Dedifferentiated amniotic fluid mesenchymal stem cell (primary cell): Measurements from ENCODE around the gene HIBADH.

Experiments
- DNase-seq: peaks from one replicate; pipeline ENCODE4 v3.0.0-alpha.2; 2016; ENCODE audit errors: extremely low spot score

Gene HIBADH

DNA sequence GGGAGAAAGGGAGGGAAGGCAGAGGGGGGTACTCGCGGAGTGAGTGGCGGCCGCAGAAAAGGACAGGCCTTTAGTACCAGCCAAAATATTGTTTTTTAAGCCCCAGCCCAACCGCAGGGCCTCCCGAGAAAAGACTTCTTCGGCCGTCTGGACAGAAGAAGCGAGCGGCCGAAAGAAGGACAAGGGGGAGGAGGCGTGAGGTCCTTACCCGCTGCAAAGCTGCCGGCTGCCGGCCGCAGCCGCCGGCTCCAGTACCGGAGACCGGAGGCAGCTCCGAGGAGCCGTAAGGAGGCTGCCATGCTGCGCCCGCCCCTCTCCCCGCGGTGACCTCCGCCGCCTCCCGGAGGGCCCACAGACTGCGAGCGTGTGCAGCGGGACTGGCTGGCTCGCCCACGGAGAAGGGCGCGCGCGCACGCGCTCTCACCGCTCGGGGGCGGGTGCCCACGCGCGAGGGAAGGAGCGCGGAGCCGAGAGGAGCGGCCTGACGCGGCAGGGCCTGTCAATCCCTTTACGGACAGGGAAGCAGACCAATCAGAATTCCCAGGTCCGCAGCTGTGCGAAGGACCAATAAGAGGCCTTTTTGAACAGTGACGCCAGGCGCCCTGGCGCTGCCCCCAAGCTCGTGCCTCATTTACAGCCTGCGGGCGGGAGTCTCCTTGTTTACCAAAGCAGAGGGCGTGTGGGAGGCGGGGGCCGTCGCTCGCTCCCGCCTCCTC lies at the start of gene HIBADH:
Gene HIBADH, minus strand, starts transcription at position 394 of the 716 bp plus-strand sequence. Its CDS starts 95 bp downstream, at position 299.
- DNase-seq, result peak; percentile 99

DNA sequence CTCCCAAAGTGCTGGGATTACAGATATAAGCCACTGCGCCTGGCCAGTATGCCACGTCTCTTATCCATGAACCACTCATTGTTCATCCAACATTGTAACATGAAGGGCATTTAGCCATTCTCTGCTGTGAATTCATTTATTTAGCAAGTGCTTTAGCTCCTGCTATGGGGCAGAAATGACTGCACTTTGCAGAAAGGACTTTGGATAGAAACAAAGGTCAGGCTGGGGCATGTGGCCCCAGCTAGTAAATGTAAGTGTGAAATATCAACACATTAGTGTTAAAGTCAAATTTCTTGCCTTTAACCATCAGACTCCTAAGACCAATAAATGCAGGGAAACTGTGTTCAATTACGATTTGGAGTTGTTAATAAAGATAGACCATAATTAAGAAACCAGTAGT lies 49.5 kb upstream of the HIBADH start:
- DNase-seq, result no peak

DNA sequence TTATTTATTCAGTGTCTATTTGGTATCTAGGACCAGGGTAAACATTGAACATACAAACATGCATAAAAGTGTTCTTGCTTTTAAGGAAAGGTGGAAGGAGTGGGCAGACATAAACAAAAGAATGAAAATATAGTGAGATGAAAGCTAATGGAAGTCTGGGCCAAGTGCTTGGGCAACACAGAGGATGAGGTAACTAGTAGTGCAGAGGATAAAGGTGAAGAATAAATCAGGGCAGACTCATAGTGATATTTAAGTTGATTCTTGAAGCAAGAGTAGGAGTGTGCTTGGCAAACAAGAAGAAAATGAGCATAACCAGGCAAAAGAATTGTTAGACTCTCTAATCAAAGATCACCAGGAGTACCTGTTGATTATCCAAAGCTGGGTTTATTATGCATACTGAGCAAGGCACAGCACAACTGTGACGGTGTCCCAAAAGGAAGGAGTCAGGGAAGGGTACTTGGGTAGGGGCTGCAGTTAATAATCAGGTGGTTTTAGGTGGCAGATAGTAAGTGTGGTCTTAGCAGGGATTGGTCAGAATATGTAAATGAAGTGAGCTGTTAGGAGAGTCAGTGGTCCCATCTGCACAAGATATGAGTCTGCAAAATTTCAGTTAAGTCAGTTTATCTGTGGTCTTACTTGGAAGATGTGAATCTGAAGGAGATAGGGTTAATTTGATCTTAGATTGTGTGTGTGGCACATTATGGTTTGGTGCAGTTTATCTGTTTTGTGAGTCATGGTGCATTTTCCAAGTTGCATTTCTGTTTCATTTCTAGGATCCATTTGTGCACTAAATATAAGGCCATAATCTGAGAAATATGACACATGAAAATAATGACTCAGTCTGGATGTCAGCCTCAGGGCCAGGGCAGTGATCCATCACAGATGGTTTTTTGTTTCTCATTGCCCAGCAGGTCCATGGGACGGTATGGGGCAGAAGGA lies 46.7 kb upstream of the HIBADH start:
- DNase-seq, result peak; percentile 73

DNA sequence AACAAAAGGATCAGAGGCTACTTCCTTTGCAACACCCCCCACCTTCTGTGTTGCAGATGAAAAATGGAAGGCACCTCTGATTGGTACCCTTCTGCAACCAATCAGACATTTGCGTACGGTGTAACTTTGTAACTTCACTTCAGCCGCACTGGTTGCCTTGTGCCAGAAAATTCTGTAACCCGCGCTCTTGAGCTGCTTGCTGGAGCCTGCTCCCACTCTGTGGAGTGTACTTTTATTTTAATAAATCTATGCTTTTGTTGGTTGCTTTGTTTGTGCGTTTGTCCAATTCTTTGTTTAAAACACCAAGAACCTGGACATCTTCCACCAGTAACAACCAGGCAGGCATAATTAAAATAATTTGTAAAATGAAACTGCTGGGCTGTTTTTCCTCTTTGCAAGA lies 45.8 kb upstream of the HIBADH start:
- no peak for DNase-seq

DNA sequence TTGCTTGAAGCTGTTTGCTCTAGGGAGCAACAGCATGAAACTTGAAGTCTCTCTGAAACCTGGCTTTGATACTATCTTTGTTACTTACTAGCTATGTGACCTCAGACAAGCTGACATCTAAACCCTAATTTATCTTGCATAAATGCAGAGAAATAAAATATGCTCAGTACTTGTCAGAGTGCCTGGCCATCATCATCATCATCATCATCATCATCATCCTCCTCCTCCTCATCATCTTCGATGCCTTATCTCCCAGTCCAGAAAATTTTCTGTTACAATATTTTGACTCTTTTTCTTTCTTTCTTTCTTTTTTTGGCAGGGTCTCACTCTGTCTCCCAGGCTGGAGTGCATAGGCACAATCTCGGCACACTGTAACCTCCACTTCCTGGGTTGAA lies 42.5 kb upstream of the HIBADH start:
- DNase-seq, result no peak

DNA sequence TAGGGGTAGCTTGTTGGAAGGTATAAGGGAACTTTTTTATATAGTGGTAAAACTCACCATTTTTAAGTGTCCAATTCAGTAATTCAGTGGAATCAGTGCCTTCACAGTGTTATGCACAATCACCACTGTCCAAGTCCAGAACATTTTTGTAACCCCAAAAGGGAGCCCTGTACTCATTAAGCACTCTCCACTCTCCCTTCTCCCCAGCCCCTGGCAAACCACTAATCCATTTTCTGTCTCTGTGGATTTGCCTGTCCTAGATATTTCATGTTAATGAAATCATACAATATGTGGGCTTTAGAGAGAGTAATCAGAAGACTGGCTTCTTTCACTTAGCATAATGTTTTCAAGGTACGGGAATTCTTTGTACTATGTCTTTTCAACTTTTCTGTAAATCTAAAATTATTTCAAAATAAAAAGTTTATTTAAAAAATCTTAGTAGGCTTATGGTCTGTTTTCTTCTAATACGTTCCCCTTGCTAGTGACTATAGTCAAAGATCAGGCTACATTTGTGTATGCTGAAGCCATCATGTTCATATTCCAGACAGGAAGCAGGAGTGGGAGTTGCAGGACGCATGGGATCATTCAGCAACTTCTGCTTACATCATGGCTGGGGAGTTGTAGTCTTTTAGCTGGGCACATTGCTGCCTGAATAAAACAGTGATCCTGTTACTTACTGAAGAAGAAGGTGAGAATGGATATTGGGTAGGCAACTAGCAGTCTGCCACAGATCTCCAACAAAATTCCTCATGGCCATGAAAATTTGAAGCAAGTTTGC lies 41.9 kb upstream of the HIBADH start:
- DNase-seq, result no peak

DNA sequence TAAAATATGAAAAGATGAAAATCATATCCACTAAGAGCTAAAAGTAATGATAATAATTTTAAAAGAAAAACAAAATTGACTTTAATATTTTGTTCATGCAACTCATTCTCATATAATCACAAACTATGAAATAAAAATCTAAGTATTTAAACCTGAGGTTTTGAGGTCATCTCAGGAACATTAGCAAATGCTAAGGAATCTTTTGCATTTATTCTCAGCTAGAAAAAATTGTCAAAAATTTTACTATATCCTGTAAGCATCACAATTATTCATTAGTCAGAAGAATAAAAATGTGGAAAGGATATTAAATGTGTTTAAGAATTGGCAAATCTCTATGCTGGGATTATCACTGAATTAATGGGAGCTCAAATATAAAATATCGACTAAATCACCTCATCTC lies 40.5 kb upstream of the HIBADH start:
- DNase-seq, result no peak

DNA sequence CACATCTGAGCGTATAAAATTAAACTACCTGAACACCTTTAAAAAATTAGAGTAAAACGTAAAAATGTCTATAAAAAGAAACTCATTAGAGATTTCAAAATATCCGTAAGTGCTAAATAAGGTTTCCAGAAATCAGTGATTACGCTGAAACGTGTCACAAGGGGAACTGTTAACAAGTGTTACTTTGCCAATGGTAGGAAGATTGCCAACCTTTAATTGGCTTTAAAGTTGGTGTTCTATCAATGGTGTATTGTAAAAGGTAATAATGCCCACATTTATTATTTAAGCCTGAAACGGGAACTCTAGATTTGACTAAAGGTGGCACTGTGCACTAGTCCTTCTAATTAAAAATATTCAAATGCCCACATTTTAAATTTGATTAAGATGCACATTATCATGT lies 37.8 kb upstream of the HIBADH start:
- no peak for DNase-seq

DNA sequence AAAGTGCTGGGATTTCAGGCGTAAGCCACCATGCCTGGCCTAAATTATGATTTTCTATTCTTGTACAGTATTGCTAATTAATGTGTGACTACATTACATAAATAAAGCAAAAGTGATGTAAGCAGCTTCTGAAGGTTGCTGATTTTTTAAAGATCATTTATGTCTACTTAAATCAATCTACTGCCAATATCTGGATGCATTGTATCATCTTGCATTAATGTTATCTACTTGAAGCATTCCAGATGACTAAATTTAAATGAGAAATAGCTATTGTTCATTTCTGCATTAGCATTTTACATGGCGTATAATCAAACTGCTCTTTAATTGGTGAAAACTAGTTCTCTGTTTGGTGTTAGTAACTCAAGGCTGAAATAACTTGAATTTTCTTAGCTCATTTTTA lies 37.1 kb upstream of the HIBADH start:
- no peak for DNase-seq

DNA sequence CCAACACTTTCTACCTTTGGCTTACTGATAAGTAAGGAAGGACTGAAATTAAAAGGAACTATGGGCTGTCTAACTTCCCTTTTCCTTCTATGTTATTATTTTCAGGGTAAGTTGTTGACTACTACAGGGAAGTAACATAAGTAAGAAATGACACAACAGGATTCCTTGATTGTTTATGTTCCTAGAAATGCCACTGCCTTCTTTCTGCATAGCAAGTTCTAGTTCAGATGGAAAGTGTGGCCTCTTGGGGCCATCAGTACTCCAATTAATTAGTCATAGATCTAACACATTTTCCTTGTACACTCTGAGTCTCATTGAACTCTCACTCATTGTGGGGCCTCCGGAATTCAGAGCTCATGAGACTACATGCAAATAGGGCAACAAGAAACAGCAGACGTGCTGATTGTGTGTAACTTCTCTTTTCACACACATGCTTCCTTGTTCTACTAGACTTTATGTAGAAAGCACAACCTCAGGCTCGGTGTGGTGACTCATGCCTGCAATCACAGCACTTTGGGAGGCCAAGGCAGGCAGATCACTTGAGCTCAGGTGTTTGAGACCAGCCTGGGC lies 35.3 kb upstream of the HIBADH start:
- no peak for DNase-seq

DNA sequence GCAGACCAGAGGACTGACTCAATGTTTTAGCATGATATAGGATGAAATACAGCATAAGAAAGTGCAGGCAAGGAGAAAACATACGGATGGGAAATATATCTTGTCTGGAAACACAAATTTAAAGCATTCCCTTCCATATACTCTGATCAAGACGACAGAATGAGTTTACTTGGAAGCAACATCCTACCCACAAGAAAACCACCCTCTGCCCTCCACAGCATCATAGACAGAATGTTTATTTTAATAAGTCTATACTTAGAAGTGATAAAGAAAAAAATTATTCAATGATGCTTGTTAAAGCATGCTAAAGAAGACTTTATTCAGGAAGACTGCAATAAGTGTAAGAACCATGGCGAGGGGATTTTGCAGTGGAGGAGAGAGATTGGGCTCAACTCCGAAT lies 32.4 kb upstream of the HIBADH start:
- no peak for DNase-seq

DNA sequence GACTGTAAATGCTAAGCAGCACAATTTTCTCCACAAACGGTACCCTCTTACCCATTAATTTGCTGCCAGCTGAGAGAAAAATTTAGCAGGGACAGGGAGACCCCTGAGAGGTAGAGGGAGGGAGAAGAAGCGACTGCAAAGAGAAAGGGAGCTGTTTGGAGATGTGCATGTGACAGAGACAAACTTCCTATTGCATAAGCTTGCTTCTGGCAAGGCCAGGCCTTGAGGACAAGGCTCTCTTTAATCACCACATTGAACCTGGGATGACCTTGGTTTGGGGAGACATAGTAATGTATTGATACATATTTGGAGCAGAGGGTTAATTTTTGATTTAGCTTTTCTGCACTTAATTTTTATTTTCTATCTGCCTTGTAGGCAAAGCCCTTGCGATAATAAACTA lies 31.1 kb upstream of the HIBADH start:
- no peak for DNase-seq

DNA sequence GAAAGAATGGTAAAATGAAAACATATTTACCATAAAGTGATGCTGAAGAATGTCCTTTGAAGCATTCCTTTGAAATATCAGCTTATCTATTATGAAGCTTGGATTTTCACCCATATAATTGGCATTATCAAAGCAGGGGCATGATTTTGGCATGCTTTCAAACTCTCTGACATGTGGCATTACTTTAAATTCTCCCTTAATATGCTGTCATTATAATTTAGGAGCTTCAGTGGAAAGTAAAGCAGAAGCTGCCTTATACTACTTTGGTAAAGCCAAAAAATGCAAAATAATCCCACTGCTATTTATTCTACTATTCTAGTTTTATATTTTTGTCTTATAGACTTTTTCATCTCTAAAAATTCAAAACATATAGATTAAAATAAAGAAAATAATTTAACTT lies 28.0 kb upstream of the HIBADH start:
- DNase-seq, result no peak

DNA sequence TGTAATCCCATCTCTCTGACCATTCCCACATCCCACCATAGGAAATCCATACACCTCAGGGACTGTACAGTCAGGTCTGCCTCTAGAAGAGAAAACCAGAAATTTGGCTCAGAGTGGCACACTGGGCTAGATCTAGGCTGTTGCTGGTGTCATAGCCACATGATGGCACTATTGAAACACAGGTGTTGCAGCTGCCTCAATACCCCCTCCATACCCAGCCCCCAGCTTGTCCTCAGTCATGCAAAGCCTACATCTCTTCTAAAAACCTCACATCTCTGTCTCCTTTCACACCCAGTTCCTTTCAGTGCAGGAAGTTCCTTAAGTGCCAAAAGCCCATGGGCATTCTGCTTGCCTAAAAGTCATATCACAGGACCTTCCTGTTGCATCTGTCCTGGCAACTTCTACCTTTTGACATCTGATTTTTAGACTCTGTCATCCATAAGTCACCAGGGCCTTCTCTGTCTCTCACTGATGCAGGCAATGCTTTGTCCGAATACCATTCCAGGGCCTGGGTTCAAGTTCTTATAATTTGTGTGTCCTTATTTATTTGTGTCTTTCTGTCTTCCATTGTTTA lies 27.0 kb upstream of the HIBADH start:
- no peak for DNase-seq

DNA sequence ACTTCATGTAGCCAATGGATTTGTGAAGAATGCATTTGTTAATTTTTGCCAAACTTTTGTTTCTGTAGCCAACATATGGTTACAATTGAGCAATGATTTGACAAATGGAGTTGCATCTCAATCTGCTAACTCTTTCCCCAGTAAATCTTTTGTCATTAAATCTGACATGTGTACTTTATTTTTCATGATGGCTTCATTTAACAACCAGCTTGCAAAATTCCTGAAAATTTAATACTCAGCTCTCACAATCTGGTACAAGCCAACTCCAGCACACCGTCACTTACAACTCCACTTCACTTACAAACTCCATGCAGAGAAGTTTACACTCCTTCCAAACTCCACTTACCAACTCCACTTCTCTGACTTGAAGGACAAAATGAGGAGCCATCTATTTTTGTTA lies 26.5 kb upstream of the HIBADH start:
- no peak for DNase-seq

DNA sequence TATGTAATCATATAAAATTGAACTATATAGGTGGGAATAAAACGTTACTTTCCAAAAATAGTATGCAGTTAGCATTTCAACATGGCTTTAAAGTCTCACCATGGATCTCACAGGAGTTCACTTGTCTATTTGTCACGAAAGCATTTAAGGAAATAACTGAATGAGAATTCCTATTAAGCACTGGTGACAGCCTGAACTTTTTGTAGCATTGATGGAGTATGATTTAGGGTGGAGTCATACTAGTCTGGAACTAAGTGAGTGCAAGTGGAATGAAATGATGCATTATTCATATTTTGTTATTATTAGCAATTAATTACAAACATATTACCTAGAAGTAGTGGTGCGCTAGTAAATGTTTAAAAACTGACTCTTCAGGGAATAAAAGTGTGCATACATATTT lies 26.0 kb upstream of the HIBADH start:
- no peak for DNase-seq

DNA sequence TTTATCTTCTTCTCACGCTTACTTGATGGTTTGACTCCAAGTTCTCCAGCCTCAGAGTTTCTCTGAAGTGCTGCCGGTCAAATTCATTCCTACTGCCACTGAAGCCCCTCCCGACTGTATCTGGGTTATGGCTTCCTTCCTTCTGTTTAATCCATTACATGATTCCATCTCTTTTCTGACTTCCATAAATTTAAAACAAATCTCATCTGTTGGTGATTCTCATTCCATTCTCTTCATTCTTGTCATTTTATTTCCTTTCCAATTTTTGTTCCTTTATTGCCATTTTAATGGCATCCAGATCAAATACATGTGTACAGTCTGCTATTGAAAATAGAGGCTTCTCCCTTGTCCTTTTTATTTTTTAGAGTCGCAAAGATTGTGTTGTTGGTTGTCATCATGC lies 25.4 kb upstream of the HIBADH start:
- no peak for DNase-seq

DNA sequence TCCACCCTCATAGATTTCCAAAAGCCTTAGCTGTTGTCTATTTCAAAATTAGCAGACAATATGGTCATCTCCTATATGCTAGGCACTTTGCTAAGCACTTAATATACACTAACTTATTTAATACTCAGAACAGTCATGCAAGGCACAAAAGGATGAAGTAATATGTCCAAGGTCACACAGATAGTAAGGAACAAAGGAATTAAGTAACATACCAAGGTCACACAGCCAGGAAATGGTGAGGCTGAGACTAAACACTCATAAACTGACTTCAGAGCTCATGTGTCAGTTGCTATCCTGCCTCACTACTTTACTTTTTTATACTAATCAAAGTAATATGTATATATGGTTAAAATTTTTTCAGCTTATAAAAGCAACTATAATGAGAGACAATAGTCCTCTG lies 23.6 kb upstream of the HIBADH start:
- DNase-seq, result no peak

DNA sequence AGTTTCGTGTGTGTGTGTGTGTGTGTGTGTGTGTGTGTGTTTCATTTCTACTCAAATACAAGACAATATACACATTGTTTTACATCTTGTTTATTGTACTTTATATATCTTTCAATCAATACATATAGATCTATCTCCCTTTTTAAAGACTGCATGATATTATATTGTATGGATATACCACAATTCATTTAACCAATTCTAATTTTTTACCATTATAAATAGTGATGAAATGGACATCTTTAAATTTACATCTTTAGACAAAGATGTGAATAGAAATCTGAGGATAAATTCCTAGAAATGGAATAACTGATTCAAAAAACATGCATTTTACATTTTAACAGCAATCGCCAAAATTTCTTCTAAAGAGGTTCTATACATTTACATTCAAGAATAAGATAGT lies 23.2 kb upstream of the HIBADH start:
- DNase-seq, result no peak

DNA sequence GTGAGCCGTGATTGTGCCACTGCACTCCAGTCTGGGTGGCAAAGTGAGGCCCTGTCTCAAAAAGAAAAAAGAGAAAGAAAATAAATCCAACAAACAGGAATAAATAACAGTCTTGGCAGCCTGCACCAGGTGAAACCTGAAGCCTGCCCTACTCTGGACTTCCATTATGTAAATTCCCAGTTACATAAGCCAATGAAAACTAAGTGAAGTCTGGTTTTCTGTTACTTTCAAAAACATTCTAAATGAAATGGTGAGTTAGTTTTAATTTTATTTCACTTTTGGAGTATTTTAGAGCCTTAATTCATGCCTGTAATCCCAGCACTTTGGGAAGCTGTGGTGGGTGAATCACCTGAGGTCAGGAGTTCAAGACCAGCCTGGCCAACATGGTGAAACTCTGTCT lies 22.5 kb upstream of the HIBADH start:
- DNase-seq, result no peak

DNA sequence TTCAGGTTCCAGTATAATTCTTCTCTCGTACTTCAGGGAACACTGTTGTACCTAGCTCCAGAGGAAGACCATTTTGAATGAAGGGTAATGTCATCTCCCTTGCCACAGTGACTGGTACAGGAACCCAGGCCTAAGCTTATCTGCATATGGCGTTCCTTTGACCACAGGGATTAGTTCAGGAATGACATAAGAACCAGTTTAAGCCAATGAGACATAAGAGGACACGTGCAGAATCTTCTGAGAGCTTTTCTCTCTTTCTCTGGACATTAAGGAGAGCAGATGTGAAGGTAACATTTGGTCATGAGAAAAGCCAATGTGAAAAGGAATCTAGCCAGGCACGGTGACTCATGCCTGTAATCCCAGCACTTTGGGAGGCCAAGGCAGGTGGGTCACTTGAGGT lies 21.8 kb upstream of the HIBADH start:
- DNase-seq, result no peak

DNA sequence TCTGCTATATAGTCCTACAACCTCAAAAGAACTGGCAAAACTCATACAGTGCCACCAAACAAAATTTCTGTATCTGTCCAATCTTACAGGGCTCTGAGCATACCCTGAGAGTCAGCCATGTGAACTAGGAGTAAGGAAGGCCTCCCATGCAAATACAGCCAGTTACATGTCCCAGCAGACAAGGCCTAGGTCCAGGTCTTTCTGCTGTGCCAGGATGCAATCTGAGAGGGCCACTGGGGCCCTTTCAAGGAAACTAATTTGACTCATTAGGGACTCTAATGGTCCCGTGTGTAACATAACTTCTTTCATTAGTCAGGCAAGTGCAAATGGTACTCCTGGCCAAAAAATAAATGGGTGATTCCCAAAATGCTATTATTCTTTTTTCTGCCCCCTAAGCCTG lies 17.9 kb upstream of the HIBADH start:
- DNase-seq, result no peak
